Ascending aorta (tissue), 2 donors: ENCODE results near the gene PTPRE. TPM values are rescaled to one million over a fixed set of nuclear protein-coding genes. Genes with fewer than 3 reads are reported as not detected.
A peak's percentile ranks its signal among the peaks of the same experiment; 100 is the strongest.
"Not testable (repeated sequence)": the region's sequence is repeated elsewhere in the genome, so short reads cannot be mapped to it uniquely, and the experiment has no call there.

ENCODE experiments used
- DNase-seq, 2 donors: peaks; one replicate each; pipeline ENCODE4 v3.0.0-alpha.2; 2019; ENCODE audit warnings: low spot score in 2 of 2
- H3K27ac ChIP-seq, 2 donors: fragments of 200-600 bp; sonication (generic); one replicate each; pipeline ENCODE4 v1.5.1; 2016 to 2017; ENCODE audit warnings: mild to moderate bottlenecking in 1 of 2
- H3K27me3 ChIP-seq: fragments of 200-600 bp; sonication (generic); one replicate; pipeline ENCODE4 v1.5.1; 2017
- H3K36me3 ChIP-seq, 2 donors: fragments of 200-600 bp; sonication (generic); one replicate each; pipeline ENCODE4 v1.5.1; 2016
- H3K4me1 ChIP-seq, 2 donors: fragments of 200-600 bp; sonication (generic); one replicate each; pipeline ENCODE4 v1.5.1; 2016 to 2017; ENCODE audit warnings: mild to moderate bottlenecking in 1 of 2
- H3K4me3 ChIP-seq, 2 donors: fragments of 200-600 bp; sonication (generic); one replicate each; pipeline ENCODE4 v1.5.1; 2016 to 2017; ENCODE audit warnings: mild to moderate bottlenecking in 1 of 2
- H3K9me3 ChIP-seq, 2 donors: fragments of 200-600 bp; sonication (generic); one replicate each; pipeline ENCODE4 v1.5.1; 2016
- CTCF ChIP-seq, 3 experiments: fragments of 200-600 bp in 2 of 3; fragments of 450-650 bp in 1 of 3; sonication (generic) in 2 of 3; IDR thresholded peaks; one replicate each; pipeline ENCODE4 v1.5.1; 2016 to 2019; ENCODE audit warnings: antibody characterized with exemption in 3 of 3, mild to moderate bottlenecking in 1 of 3, moderate library complexity in 1 of 3
- intact Hi-C: fragments of 100-400 bp; cut with DNase I; formaldehyde crosslinking; loops from one replicate; pipeline ENCODE4 v1.15.1; 2023
- total RNA-seq: library from RNA; depleted of rRNA; stranded (reverse); fragments of >200 nt; gene quantifications from one replicate; pipeline ENCODE4 v1.1.0, GENCODE V29; 2016

Gene PTPRE
- total RNA-seq, 1 donor from 2014 or later, result 14.5 TPM

GRCh38 chr10:127984945-127985344 is 78.0 kb downstream of the PTPRE start:
- Histone ChIP-seq H3K4me3 (no peak overlapping the region), H3K27ac (no peak overlapping the region), H3K36me3 (no peaks in the 10 kb centered on the region), H3K27me3 (no peaks in the 10 kb centered on the region), H3K4me1 (peaks cover 7 to 8% of the 10 kb centered on the region in 2 donors), H3K9me3 (no peaks in the 10 kb centered on the region)
- TF ChIP-seq CTCF (IDR thresholded peaks at IDR 0.05), result no peak
- intact Hi-C loops, result no loop called here
- DNase-seq, result no peak

- H3K9me3 ChIP-seq, result no peaks in the 10 kb centered on the region
- no peaks in the 10 kb centered on the region for H3K27me3 ChIP-seq
- peak overlapping the region; percentile 14 to 28 for H3K27ac ChIP-seq
- peak in 1 of 2 donors; percentile 35 for DNase-seq
- no peak for TF ChIP-seq CTCF (IDR thresholded peaks at IDR 0.05)
- no peaks in the 10 kb centered on the region for H3K36me3 ChIP-seq
- intact Hi-C loops, result no loop called here
- H3K4me3 ChIP-seq, result no peak overlapping the region
- peaks cover 8 to 18% of the 10 kb centered on the region in 2 donors for H3K4me1 ChIP-seq
These were observed 79.9 kb downstream of the PTPRE start for GRCh38 chr10:127986531-127987466.

- peak overlapping the region; percentile 14 to 28 for H3K27ac ChIP-seq
- intact Hi-C loops, result no loop called here
These were observed 80.8 kb downstream of the PTPRE start for GRCh38 chr10:127987467-127988380.

GRCh38 chr10:127989481-127990012 is 82.6 kb downstream of the PTPRE start:
- Histone ChIP-seq H3K36me3 (no peaks in the 10 kb centered on the region), H3K9me3 (no peaks in the 10 kb centered on the region), H3K27ac (no peak overlapping the region), H3K4me3 (no peak overlapping the region), H3K27me3 (no peaks in the 10 kb centered on the region), H3K4me1 (peaks cover 8 to 21% of the 10 kb centered on the region in 2 donors)
- intact Hi-C loops, result loop anchor here (2.0 to 5.0 kb wide), 3 partner anchors 21 to 82 kb away; partner anchors contain the start of gene PTPRE
- TF ChIP-seq CTCF (IDR thresholded peaks at IDR 0.05), result no peak
- DNase-seq, result peak in 1 of 2 donors; percentile 48

More at GRCh38 chr10:127987467-127988380, 80.8 kb downstream of the PTPRE start:
- Histone ChIP-seq H3K4me1 (peaks cover 8 to 21% of the 10 kb centered on the region in 2 donors), H3K9me3 (no peaks in the 10 kb centered on the region), H3K4me3 (no peak overlapping the region), H3K36me3 (no peaks in the 10 kb centered on the region), H3K27me3 (no peaks in the 10 kb centered on the region)
- peak in 1 of 2 donors; percentile 59 for DNase-seq
- no peak for TF ChIP-seq CTCF (IDR thresholded peaks at IDR 0.05)

GRCh38 chr10:127990132-127990788 is 83.4 kb downstream of the PTPRE start:
- peak in 1 of 2 donors; percentile 60 for DNase-seq
- H3K27ac ChIP-seq, result peak overlapping the region; percentile 67 to 71

More at GRCh38 chr10:127990132-127990788, 83.4 kb downstream of the PTPRE start:
- not testable (repeated sequence) for H3K4me3 ChIP-seq, H3K36me3 ChIP-seq, H3K27me3 ChIP-seq, H3K9me3 ChIP-seq
- H3K4me1 ChIP-seq, result peaks cover 8 to 21% of the 10 kb centered on the region in 2 donors
- intact Hi-C loops, result loop anchor here (2.0 to 5.0 kb wide), 3 partner anchors 21 to 83 kb away; partner anchors contain the start of gene PTPRE
